HepG2 (cell line): ENCODE data around the gene ZNF20. TPM values are rescaled to one million over a fixed set of nuclear protein-coding genes. Genes with fewer than 3 reads are reported as not detected.

ENCODE experiments used
- ARNTL ChIP-seq: sonication (generic); formaldehyde crosslinking; IDR thresholded peaks from 2 replicates; pipeline ENCODE4 v1.4.0; 2020; ENCODE audit warnings: mild to moderate bottlenecking, missing genetic modification reagents
- ATF5 ChIP-seq: sonication (generic); formaldehyde crosslinking; IDR thresholded peaks from 2 replicates; pipeline ENCODE4 v1.4.0; 2020; ENCODE audit warnings: mild to moderate bottlenecking, low read depth, missing genetic modification reagents
- CEBPB ChIP-seq: IDR thresholded peaks from 2 replicates; pipeline ENCODE4 v1.6.1; 2011; ENCODE audit warnings: low read depth, low read length, improper control_type of control experiment, borderline replicate concordance
- CEBPG ChIP-seq: IDR thresholded peaks from 2 replicates; pipeline ENCODE4 v1.6.1; 2016
- FOXJ3 ChIP-seq: sonication (generic); formaldehyde crosslinking; IDR thresholded peaks from 2 replicates; pipeline ENCODE4 v1.4.0; 2020; ENCODE audit warnings: missing genetic modification reagents, mild to moderate bottlenecking, borderline replicate concordance
- FOXK1 ChIP-seq: sonication (generic); formaldehyde crosslinking; IDR thresholded peaks from 2 replicates; pipeline ENCODE4 v1.4.0; 2020; ENCODE audit warnings: low read depth, missing genetic modification reagents, borderline replicate concordance
- HNF4A ChIP-seq: sonication (generic); formaldehyde crosslinking; IDR thresholded peaks from 2 replicates; pipeline ENCODE4 v1.4.0; 2020; ENCODE audit warnings: missing genetic modification reagents
- IRF2 ChIP-seq: IDR thresholded peaks from 2 replicates; pipeline ENCODE4 v1.6.1; 2018; ENCODE audit warnings: missing genetic modification reagents, missing compliant biosample characterization
- KLF12 ChIP-seq: sonication (generic); formaldehyde crosslinking; IDR thresholded peaks from 2 replicates; pipeline ENCODE4 v1.4.0; 2020; ENCODE audit warnings: missing genetic modification reagents, borderline replicate concordance
- LBX2 ChIP-seq: sonication (generic); formaldehyde crosslinking; IDR thresholded peaks from 2 replicates; pipeline ENCODE4 v1.5.0; 2020; ENCODE audit warnings: missing genetic modification reagents, mild to moderate bottlenecking, borderline replicate concordance
- POLR2AphosphoS5 ChIP-seq: IDR thresholded peaks from 2 replicates; pipeline ENCODE4 v1.6.1; 2012; ENCODE audit warnings: low read depth, low read length
- RAD21 ChIP-seq: fragments of 450-650 bp; formaldehyde crosslinking; IDR thresholded peaks from 2 replicates; pipeline ENCODE4 v1.5.0; 2020; ENCODE audit warnings: mild to moderate bottlenecking
- RXRB ChIP-seq: IDR thresholded peaks from 2 replicates; pipeline ENCODE4 v1.6.1; 2016; ENCODE audit warnings: borderline replicate concordance, missing genetic modification reagents, missing compliant biosample characterization
- SMC3 ChIP-seq: IDR thresholded peaks from 2 replicates; pipeline ENCODE4 v1.6.1; 2011; ENCODE audit warnings: low read length, improper control_type of control experiment
- THAP11 ChIP-seq: IDR thresholded peaks from 2 replicates; pipeline ENCODE4 v1.6.1; 2016; ENCODE audit warnings: missing biosample characterization, missing genetic modification reagents
- ZNF180 ChIP-seq: sonication (generic); formaldehyde crosslinking; IDR thresholded peaks from 2 replicates; pipeline ENCODE4 v1.4.0; 2020; ENCODE audit warnings: low read depth, missing genetic modification reagents, borderline replicate concordance
- ZNF350 ChIP-seq: sonication (generic); formaldehyde crosslinking; IDR thresholded peaks from 2 replicates; pipeline ENCODE4 v1.4.0; 2020; ENCODE audit warnings: mild to moderate bottlenecking, low read depth, missing genetic modification reagents, borderline replicate concordance
- ZNF609 ChIP-seq: sonication (generic); formaldehyde crosslinking; IDR thresholded peaks from 2 replicates; pipeline ENCODE4 v1.4.0; 2020; ENCODE audit warnings: mild to moderate bottlenecking, missing genetic modification reagents, borderline replicate concordance
- polyA plus RNA-seq, 8 experiments: library from polyadenylated mRNA; depleted of rRNA in 3 of 8; stranded (reverse) in 7 of 8; unstranded in 1 of 8; fragments of >200 nt; fragmentation: Illumina TruSeq in 4 of 8; extraction: Trizol in 4 of 8; gene quantifications; 2 replicates each; pipeline versions ENCODE4 v1.2.1 to v1.2.3, GENCODE V29; 2011 to 2016; ENCODE audit warnings: low read depth in 4 of 8, missing spikeins in 1 of 8, mixed read lengths in 1 of 8; ENCODE audit not compliant: insufficient read depth in 1 of 8
- total RNA-seq, 5 experiments: library from RNA; depleted of rRNA; stranded (reverse); fragments of >200 nt; fragmentation: Illumina TruSeq; extraction: Trizol; gene quantifications; 2 replicates each; pipeline ENCODE4 v1.2.3, GENCODE V29; 2016; ENCODE audit warnings: low read depth in 1 of 5
- TF ChIP-seq, protein P1 (sequence below): sonication (generic); formaldehyde crosslinking; IDR thresholded peaks from 2 replicates; pipeline ENCODE4 v1.5.1; 2020; ENCODE audit warnings: mild to moderate bottlenecking, missing genetic modification reagents, borderline replicate concordance
- TF ChIP-seq, protein P2 (sequence below): sonication (generic); formaldehyde crosslinking; conservative IDR thresholded peaks from 2 replicates; pipeline ENCODE4 v1.8.1; 2023; ENCODE audit warnings: missing genetic modification reagents
- TF ChIP-seq, protein P3 (sequence below): IDR thresholded peaks from 2 replicates; pipeline ENCODE4 v1.6.1; 2012; ENCODE audit warnings: inconsistent platforms

ZNF20 gene
- total and polyA plus RNA-seq, 2 of the 13 experiments (the other 11 are each of a cell fraction or from before 2014, with no cell fraction given): 1.6 to 8.0 TPM

- no peak for TF ChIP-seq LBX2 (CRISPR knock-in tag)
- no peak for TF ChIP-seq ZNF609
- TF ChIP-seq ZNF180 (CRISPR knock-in tag): no peak
- TF ChIP-seq, protein P1, sequence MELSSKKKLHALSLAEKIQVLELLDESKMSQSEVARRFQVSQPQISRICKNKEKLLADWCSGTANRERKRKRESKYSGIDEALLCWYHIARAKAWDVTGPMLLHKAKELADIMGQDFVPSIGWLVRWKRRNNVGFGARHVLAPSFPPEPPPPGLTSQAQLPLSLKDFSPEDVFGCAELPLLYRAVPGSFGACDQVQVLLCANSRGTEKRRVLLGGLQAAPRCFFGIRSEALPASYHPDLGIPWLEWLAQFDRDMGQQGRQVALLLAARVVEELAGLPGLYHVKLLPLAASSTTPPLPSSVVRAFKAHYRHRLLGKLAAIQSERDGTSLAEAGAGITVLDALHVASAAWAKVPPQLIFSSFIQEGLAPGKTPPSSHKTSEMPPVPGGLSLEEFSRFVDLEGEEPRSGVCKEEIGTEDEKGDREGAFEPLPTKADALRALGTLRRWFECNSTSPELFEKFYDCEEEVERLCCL (CRISPR knock-in tag): no peak
- TF ChIP-seq CEBPG: peak; percentile 43
- TF ChIP-seq KLF12: no peak
- TF ChIP-seq, protein P2, sequence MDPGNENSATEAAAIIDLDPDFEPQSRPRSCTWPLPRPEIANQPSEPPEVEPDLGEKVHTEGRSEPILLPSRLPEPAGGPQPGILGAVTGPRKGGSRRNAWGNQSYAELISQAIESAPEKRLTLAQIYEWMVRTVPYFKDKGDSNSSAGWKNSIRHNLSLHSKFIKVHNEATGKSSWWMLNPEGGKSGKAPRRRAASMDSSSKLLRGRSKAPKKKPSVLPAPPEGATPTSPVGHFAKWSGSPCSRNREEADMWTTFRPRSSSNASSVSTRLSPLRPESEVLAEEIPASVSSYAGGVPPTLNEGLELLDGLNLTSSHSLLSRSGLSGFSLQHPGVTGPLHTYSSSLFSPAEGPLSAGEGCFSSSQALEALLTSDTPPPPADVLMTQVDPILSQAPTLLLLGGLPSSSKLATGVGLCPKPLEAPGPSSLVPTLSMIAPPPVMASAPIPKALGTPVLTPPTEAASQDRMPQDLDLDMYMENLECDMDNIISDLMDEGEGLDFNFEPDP (CRISPR knock-in tag): no peak
- TF ChIP-seq HNF4A (CRISPR knock-in tag): no peak
- no peak for TF ChIP-seq ZNF350 (CRISPR knock-in tag)
- peak; percentile 78 for TF ChIP-seq SMC3
- no peak for TF ChIP-seq FOXJ3
- TF ChIP-seq POLR2AphosphoS5: no peak
- TF ChIP-seq, protein P3, sequence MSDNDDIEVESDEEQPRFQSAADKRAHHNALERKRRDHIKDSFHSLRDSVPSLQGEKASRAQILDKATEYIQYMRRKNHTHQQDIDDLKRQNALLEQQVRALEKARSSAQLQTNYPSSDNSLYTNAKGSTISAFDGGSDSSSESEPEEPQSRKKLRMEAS: peak; percentile 30; the same call in 1 of the 2 replicates
- 0 out of 2 replicates have a peak, but pooled peaks have one; percentile 31 for TF ChIP-seq IRF2 (CRISPR knock-in tag)
- TF ChIP-seq FOXK1 (CRISPR knock-in tag): peak; percentile 38; the same call in 1 of the 2 replicates
- TF ChIP-seq RXRB (CRISPR knock-in tag): peak; percentile 17; the same call in 1 of the 2 replicates
- no peak for TF ChIP-seq ARNTL (CRISPR knock-in tag)
- peak; percentile 75; the same call in 1 of the 2 replicates for TF ChIP-seq RAD21 (CRISPR knock-in tag)
- no peak for TF ChIP-seq ATF5 (CRISPR knock-in tag)
- TF ChIP-seq CEBPB: no peak
- 0 out of 2 replicates have a peak, but pooled peaks have one; percentile 32 for TF ChIP-seq THAP11 (CRISPR knock-in tag)
These were observed 2.8 kb downstream of the ZNF20 start (continued) for GRCh38 chr19:12137221-12137940.
